K562 (cell line): Measurements from ENCODE around the gene ST6GALNAC5. TPM values are rescaled to one million over a fixed set of nuclear protein-coding genes. Genes with fewer than 3 reads are reported as not detected.

Source experiments
- ATAC-seq: fragments of 200-7000 bp; cut with Tn5 transposase; 3 replicates; pipeline ENCODE4 v1.9.1; 2020; ENCODE audit warnings: moderate library complexity
- BruUV-seq: library from RNA; stranded (reverse); fragments of 400-500 nt; replicated peaks from 2 replicates; lab custom pipeline; 2021; lab: Mats Ljungman, UMichigan
- CTCF ChIA-PET: fragments of 300-600 bp; formaldehyde crosslinking; extraction: SDS; loops from one replicate; lab custom pipeline; 2021; ENCODE audit warnings: low intra/inter-chr PET ratio; lab: Yijun Ruan, JAX
- POLR2A ChIA-PET: fragments of 300-600, 350-650 bp; sonication (Branson Sonifier 250); formaldehyde crosslinking; extraction: SDS; loops from one replicate; lab custom pipeline; 2021; ENCODE audit warnings: antibody characterized with exemption, inconsistent platforms; lab: Yijun Ruan, JAX
- DNase-seq, 4 experiments: peaks; one replicate each; pipeline versions ENCODE4 v3.0.0 to v3.0.0-alpha.2; 2011 to 2018; ENCODE audit warnings: low spot score in 3 of 4, mixed read lengths in 3 of 4; ENCODE audit errors: extremely low read depth in 1 of 4
- FAIRE-seq: peaks from 2 replicates; lab custom pipeline; 2011; peaks lifted over from hg19 to GRCh38; lab: Jason Lieb, UNC
- H2AFZ ChIP-seq: 2 replicates; pipeline ENCODE4 v1.6.0; 2011; ENCODE audit warnings: low read depth, low read length, control low read depth, inconsistent platforms
- H3K27ac ChIP-seq: fragments of 200-600 bp; 3 replicates; pipeline ENCODE4 v1.8.0; 2011; ENCODE audit warnings: low read depth, mild to moderate bottlenecking, control low read depth, inconsistent platforms, low read length, moderate library complexity, mixed read lengths; ENCODE audit errors: extremely low read depth
- H3K27me3 ChIP-seq, 2 experiments: fragments of 300-600 bp in 1 of 2; 2 replicates in 1 of 2; 3 replicates in 1 of 2; pipeline versions ENCODE4 v1.6.0 to v1.8.0; 2011; ENCODE audit warnings: inconsistent platforms in 2 of 2, low read length in 2 of 2, mild to moderate bottlenecking in 1 of 2, mixed read lengths in 1 of 2, moderate library complexity in 1 of 2; ENCODE audit not compliant: control insufficient read depth in 2 of 2, insufficient read depth in 2 of 2
- H3K36me3 ChIP-seq: fragments of 300-600 bp; 3 replicates; pipeline ENCODE4 v1.8.0; 2011; ENCODE audit warnings: mild to moderate bottlenecking, low read length, inconsistent platforms; ENCODE audit not compliant: control insufficient read depth, insufficient read depth
- H3K4me1 ChIP-seq, 2 experiments: fragments of 200-600 bp in 1 of 2; replicated peaks in 1 of 2; 2 replicates in 1 of 2; 3 replicates in 1 of 2; pipeline versions ENCODE4 v1.5.1 to v1.8.0; 2011; ENCODE audit warnings: inconsistent platforms in 2 of 2, low read length in 2 of 2, mild to moderate bottlenecking in 1 of 2, mixed read lengths in 1 of 2, moderate library complexity in 1 of 2; ENCODE audit not compliant: control insufficient read depth in 2 of 2, insufficient read depth in 2 of 2
- H3K4me2 ChIP-seq: 2 replicates; pipeline ENCODE4 v1.6.1; 2011; ENCODE audit warnings: low read length, control low read depth, inconsistent platforms, mixed read lengths; ENCODE audit not compliant: insufficient read depth
- H3K4me3 ChIP-seq: fragments of 200-600 bp; sonication (generic), shearing (Covaris generic); 2 replicates; pipeline ENCODE4 v1.5.1; 2016; ENCODE audit warnings: control low read depth, inconsistent platforms
- H3K79me2 ChIP-seq: fragments of 200-600 bp; 3 replicates; pipeline ENCODE4 v1.8.0; 2011; ENCODE audit warnings: low read length, inconsistent platforms; ENCODE audit not compliant: control insufficient read depth, insufficient read depth
- H3K9ac ChIP-seq, 2 experiments: 2 replicates each; pipeline versions ENCODE4 v1.6.0 to v1.6.1; 2011; ENCODE audit warnings: low read depth in 2 of 2, low read length in 2 of 2, control low read depth in 1 of 2, inconsistent platforms in 1 of 2, mild to moderate bottlenecking in 1 of 2, mixed read lengths in 1 of 2; ENCODE audit not compliant: insufficient read depth in 1 of 2
- H3K9me1 ChIP-seq: one replicate; pipeline ENCODE4 v1.6.0; 2011; ENCODE audit warnings: inconsistent platforms, mild to moderate bottlenecking, low read length, moderate library complexity; ENCODE audit not compliant: control insufficient read depth, insufficient read depth
- H3K9me3 ChIP-seq: replicated peaks from 2 replicates; pipeline ENCODE4 v1.5.1; 2011; ENCODE audit warnings: low read depth, low read length, inconsistent platforms; ENCODE audit not compliant: control insufficient read depth, insufficient read depth
- H4K20me1 ChIP-seq: replicated peaks from 2 replicates; pipeline ENCODE4 v1.6.1; 2011; ENCODE audit warnings: low read length, inconsistent platforms, mixed read lengths; ENCODE audit not compliant: control insufficient read depth, insufficient read depth
- PHF21A ChIP-seq: fragments of 450-650 bp; IDR thresholded peaks from 2 replicates; pipeline ENCODE4 v1.6.1; 2017; ENCODE audit warnings: low read depth, borderline replicate concordance
- PURB ChIP-seq: sonication (generic); formaldehyde crosslinking; IDR thresholded peaks from 2 replicates; pipeline ENCODE4 v1.9.0; 2021; ENCODE audit warnings: low read depth, mild to moderate bottlenecking, missing genetic modification reagents
- ZNF134 ChIP-seq: fragments of 250-450 bp; sonication (Bioruptor Pico); conservative IDR thresholded peaks from 2 replicates; pipeline ENCODE4 v1.4.0; 2020
- ZNF277 ChIP-seq: fragments of 250-450 bp; sonication (Bioruptor Pico); IDR thresholded peaks from 2 replicates; pipeline ENCODE4 v1.8.0; 2022; ENCODE audit warnings: inconsistent platforms, mild to moderate bottlenecking, moderate library complexity, borderline replicate concordance
- ZNF584 ChIP-seq: fragments of 200-800 bp; sonication (Bioruptor generic); IDR thresholded peaks from 2 replicates; pipeline ENCODE4 v1.6.1; 2016; ENCODE audit warnings: low read depth, mild to moderate bottlenecking, missing genetic modification characterization, missing compliant biosample characterization
- ZNF695 ChIP-seq: fragments of 450-650 bp; formaldehyde crosslinking; IDR thresholded peaks from 2 replicates; pipeline ENCODE4 v1.4.0; 2020; ENCODE audit warnings: mild to moderate bottlenecking, moderate library complexity
- ZNF696 ChIP-seq: fragments of 250-450 bp; sonication (Bioruptor Pico); conservative IDR thresholded peaks from 2 replicates; pipeline ENCODE4 v1.4.0; 2020; ENCODE audit warnings: mild to moderate bottlenecking, moderate library complexity
- ZNF785 ChIP-seq: fragments of 250-450 bp; sonication (Bioruptor Pico); IDR thresholded peaks from 2 replicates; pipeline ENCODE4 v1.4.0; 2020; ENCODE audit warnings: mild to moderate bottlenecking
- WGBS: fragments of 100-300 bp; shearing (Covaris generic); methylation state at CpG from one replicate; pipeline ENCODE4 v1.1.6; 2016; ENCODE audit warnings: low coverage, mixed read lengths; ENCODE audit not compliant: insufficient coverage; ENCODE audit errors: missing lambda C conversion rate; 5-methylcytosine and 5-hydroxymethylcytosine counted together
- in situ Hi-C: fragments of 300-500 bp; cut with MboI; formaldehyde crosslinking; loops from 4 replicates; pipeline ENCODE4 v1.15.0; 2018; ENCODE audit warnings: inconsistent platforms, mixed read lengths
- intact Hi-C: fragments of 100-400 bp; cut with micrococcal nuclease; formaldehyde crosslinking; loops from 2 replicates; pipeline ENCODE4 v1.14.2; 2022
- polyA plus RNA-seq, 8 experiments: library from polyadenylated mRNA; depleted of rRNA in 4 of 8; stranded (reverse) in 5 of 8; unstranded in 3 of 8; fragments of >200 nt; fragmentation: Nextera tagmentation in 2 of 8; fragmentation: Illumina TruSeq in 1 of 8; extraction: Ambion mirVana in 2 of 8; extraction: Trizol in 1 of 8; gene quantifications; 2 replicates each; pipeline versions ENCODE4 v1.2.1 to v1.2.3, GENCODE V29; 2011 to 2014; ENCODE audit warnings: inconsistent platforms in 1 of 8, missing spikeins in 1 of 8
- total RNA-seq, 7 experiments: library from RNA; depleted of rRNA in 6 of 7; stranded (reverse); fragments of >200 nt in 6 of 7; fragmentation: Illumina TruSeq in 2 of 7; extraction: Trizol in 2 of 7; gene quantifications; 2 replicates each; pipeline versions ENCODE4 v1.2.1 to v1.2.3, GENCODE V29; 2011 to 2021; ENCODE audit warnings: low replicate concordance in 1 of 7
- TF ChIP-seq, protein P1 (sequence below): IDR thresholded peaks from 2 replicates; pipeline ENCODE4 v1.6.1; 2011; ENCODE audit not compliant: insufficient read length; ENCODE audit errors: extremely low read depth
- TF ChIP-seq, protein P2 (sequence below): fragments of 250-450 bp; sonication (Bioruptor Pico); IDR thresholded peaks from 2 replicates; pipeline ENCODE4 v1.8.0; 2022; ENCODE audit warnings: moderate library complexity, mild to moderate bottlenecking, inconsistent platforms
- TF ChIP-seq, protein P3 (sequence below): fragments of 450-650 bp; IDR thresholded peaks from 2 replicates; pipeline ENCODE4 v1.6.1; 2016; ENCODE audit warnings: borderline replicate concordance

Gene ST6GALNAC5
- total and polyA plus RNA-seq, 9 of the 15 experiments (the other 6 are each of a cell fraction or from before 2014, with no cell fraction given), result 0.04 to 0.14 TPM; not detected in 7

- WGBS, result 0% methylated on average over 1 of the region's 1 CpG
- DNase-seq, result no peak
- POLR2A ChIA-PET, result no interaction called here
- ATAC-seq, result no peak
- Histone ChIP-seq H3K4me3 (no peak overlapping the region), H3K27me3 (peaks cover 0 to 12% of the 10 kb centered on the region in 2 experiments; a peak in 3 of 5 replicates), H3K9me1 (no peaks in the 10 kb centered on the region)
- no peak for FAIRE-seq
- TF ChIP-seq ZNF695 (CRISPR knock-in tag), result no peak
- no peak for TF ChIP-seq ZNF277 (CRISPR knock-in tag)
- no peak for TF ChIP-seq ZNF584
- TF ChIP-seq, protein P1, sequence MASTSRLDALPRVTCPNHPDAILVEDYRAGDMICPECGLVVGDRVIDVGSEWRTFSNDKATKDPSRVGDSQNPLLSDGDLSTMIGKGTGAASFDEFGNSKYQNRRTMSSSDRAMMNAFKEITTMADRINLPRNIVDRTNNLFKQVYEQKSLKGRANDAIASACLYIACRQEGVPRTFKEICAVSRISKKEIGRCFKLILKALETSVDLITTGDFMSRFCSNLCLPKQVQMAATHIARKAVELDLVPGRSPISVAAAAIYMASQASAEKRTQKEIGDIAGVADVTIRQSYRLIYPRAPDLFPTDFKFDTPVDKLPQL, result no peak
- TF ChIP-seq, protein P2, sequence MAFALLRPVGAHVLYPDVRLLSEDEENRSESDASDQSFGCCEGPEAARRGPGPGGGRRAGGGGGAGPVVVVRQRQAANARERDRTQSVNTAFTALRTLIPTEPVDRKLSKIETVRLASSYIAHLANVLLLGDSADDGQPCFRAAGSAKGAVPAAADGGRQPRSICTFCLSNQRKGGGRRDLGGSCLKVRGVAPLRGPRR (CRISPR knock-in tag), result no peak
- no peak for TF ChIP-seq PHF21A
- TF ChIP-seq, protein P3, sequence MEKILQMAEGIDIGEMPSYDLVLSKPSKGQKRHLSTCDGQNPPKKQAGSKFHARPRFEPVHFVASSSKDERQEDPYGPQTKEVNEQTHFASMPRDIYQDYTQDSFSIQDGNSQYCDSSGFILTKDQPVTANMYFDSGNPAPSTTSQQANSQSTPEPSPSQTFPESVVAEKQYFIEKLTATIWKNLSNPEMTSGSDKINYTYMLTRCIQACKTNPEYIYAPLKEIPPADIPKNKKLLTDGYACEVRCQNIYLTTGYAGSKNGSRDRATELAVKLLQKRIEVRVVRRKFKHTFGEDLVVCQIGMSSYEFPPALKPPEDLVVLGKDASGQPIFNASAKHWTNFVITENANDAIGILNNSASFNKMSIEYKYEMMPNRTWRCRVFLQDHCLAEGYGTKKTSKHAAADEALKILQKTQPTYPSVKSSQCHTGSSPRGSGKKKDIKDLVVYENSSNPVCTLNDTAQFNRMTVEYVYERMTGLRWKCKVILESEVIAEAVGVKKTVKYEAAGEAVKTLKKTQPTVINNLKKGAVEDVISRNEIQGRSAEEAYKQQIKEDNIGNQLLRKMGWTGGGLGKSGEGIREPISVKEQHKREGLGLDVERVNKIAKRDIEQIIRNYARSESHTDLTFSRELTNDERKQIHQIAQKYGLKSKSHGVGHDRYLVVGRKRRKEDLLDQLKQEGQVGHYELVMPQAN, result no peak
- no peak for TF ChIP-seq ZNF696 (CRISPR knock-in tag)
- no peak for TF ChIP-seq ZNF134 (CRISPR knock-in tag)
- TF ChIP-seq PURB, result no peak
- no peak for TF ChIP-seq ZNF785
- TF ChIP-seq, all 486 proteins: peak for 0
- no peak overlapping the region for H2AFZ ChIP-seq
- H3K79me2 ChIP-seq, result no peaks in the 10 kb centered on the region
- intact Hi-C loops (no loop called here), in situ Hi-C loops (no loop called here)
- H4K20me1 ChIP-seq, result no peaks in the 10 kb centered on the region
- BruUV-seq, result no TSS peak
- H3K4me2 ChIP-seq, result no peak overlapping the region
- no peaks in the 10 kb centered on the region for H3K36me3 ChIP-seq
- CTCF ChIA-PET, result no interaction called here
- H3K27ac ChIP-seq, result no peak overlapping the region
- H3K9ac ChIP-seq, result no peak overlapping the region
- no peaks in the 10 kb centered on the region for H3K9me3 ChIP-seq
- H3K4me1 ChIP-seq, result 0 out of 5 replicates have a peak, but pooled peaks cover 0 to 3% of the 10 kb centered on the region in 2 experiments
Measured at GRCh38 chr1:77047575-77047974, 180.3 kb downstream of the ST6GALNAC5 start.
